Dendritic cell treated with granulocyte-macrophage colony-stimulating factor and Interleukin-4, amounts not matched to agents 40 ng/mL and 50 ng/mL, for 4 days (primary cell): Measurements from ENCODE around the gene MAP2K2.

Experiments used
- H3K27ac Mint-ChIP-seq: one replicate; pipeline ENCODE4 v1.8.0; 2022; ENCODE audit warnings: mild to moderate bottlenecking, mixed read lengths
- H3K27me3 Mint-ChIP-seq: one replicate; pipeline ENCODE4 v1.8.0; 2022; ENCODE audit warnings: mild to moderate bottlenecking, mixed read lengths
- H3K36me3 Mint-ChIP-seq: one replicate; pipeline ENCODE4 v1.8.0; 2022; ENCODE audit warnings: low read depth, mixed read lengths
- H3K4me1 Mint-ChIP-seq: one replicate; pipeline ENCODE4 v1.8.0; 2022; ENCODE audit warnings: low read depth, mixed read lengths
- H3K4me3 Mint-ChIP-seq: one replicate; pipeline ENCODE4 v1.8.0; 2022; ENCODE audit warnings: mild to moderate bottlenecking, moderate library complexity, mixed read lengths
- H3K9me3 Mint-ChIP-seq: one replicate; pipeline ENCODE4 v1.8.0; 2022; ENCODE audit warnings: mixed read lengths
- intact Hi-C: fragments of 100-400 bp; cut with micrococcal nuclease; formaldehyde crosslinking; loops from one replicate; pipeline ENCODE4 v1.15.0; 2022

Gene MAP2K2

DNA sequence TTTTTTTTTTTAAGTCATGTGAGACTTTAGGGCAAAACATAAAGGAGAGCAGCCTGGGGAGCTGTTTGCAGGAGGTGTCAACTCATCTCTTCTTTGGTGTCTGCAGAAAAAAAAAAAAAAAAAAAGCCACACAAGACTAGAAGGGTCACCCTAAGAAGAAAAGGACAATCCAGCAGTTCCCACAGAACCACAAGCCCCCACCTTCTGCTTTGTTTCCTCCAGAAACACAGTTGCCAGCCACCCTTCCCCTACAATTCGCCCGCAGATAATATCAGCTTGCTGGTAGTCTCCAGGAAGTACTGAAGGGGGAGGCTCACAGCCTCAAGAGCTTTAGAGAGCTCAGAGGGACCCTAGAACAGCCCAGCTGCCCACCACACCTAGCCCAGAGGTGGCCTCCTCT lies 34.9 kb downstream of the MAP2K2 start:
- H3K27me3 Mint-ChIP-seq: no peaks in the 10 kb centered on the region
- H3K4me3 Mint-ChIP-seq: peak overlapping the region; percentile 93
- peaks cover 60% of the 10 kb centered on the region for H3K36me3 Mint-ChIP-seq
- no peaks in the 10 kb centered on the region for H3K9me3 Mint-ChIP-seq
- H3K27ac Mint-ChIP-seq: peak overlapping the region; percentile 96
- intact Hi-C loops: no loop called here
- peaks cover 52% of the 10 kb centered on the region for H3K4me1 Mint-ChIP-seq

DNA sequence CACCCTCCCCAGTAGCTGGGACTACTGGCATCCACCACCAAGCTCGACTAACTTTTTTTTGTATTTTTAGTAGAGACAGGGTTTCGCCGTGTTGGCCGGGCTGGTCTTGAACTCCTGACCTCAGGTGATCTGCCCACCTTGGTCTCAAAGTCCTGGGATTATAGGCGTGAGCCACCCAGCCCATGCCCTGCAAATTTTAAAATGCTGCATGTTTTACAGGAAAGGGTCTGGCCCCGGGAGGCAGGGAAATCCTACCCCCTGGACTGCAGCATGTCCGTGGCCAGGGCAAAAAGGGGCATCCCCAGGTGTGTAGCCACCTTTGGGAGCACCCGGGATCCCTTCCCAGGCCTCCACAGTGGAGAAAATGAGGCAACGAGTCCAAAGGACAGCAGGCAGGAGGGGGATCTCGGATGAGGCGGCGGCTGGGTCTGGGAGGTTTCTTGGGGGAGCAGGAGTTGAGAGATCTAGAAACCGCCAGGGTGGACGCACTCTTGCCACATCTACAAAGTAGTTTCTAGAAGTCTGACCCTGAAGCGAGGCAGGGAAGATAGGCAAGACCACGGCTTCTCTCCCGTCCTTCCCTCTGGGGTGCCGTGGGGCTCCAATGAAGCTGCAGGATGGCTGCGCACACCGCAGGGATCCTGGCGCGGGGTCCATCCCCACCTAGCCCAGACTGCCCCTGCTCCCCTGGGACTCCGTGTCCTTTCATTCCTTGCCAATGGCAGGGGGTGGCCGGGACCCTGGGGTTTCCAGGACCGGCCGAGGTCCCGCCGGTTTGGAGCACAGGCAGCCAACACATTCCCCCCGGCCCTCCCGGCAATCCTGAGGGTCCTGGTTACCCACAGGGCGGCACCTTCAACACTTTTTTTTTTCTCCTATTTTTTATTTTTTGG lies 35.9 kb downstream of the MAP2K2 start:
- intact Hi-C loops: no loop called here
- peak overlapping the region; percentile 93 for H3K4me3 Mint-ChIP-seq

DNA sequence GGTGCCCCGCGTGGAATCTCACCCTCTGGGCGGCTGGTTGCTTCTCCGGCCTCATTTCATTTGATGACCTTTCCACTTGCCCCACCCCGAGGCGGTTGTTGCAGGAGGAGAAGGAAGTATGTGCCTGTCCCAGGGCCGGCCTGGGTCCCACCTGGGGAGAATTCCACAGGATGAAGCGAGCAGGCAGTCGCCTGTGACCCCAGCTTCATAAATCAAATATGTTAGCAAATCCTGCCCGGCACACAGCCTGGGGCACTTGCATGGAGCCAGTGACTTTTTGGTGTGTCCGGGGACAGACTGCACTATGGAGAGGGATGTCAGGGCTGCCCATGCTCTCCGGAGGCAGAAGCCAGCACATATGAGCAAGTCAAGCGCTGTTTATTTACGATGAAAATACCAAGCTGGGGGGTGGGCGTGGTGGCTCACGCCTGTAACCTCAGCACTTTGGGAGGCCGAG lies 37.5 kb downstream of the MAP2K2 start:
- intact Hi-C loops: no loop called here
- H3K27me3 Mint-ChIP-seq: no peaks in the 10 kb centered on the region
- no peak overlapping the region for H3K4me3 Mint-ChIP-seq
- no peaks in the 10 kb centered on the region for H3K9me3 Mint-ChIP-seq
- H3K27ac Mint-ChIP-seq: no peak overlapping the region
- H3K36me3 Mint-ChIP-seq: peaks cover 37% of the 10 kb centered on the region
- H3K4me1 Mint-ChIP-seq: peaks cover 70% of the 10 kb centered on the region

More for the DNA sequence above, 35.9 kb downstream of the MAP2K2 start:
- H3K36me3 Mint-ChIP-seq: peaks cover 50% of the 10 kb centered on the region
- H3K27me3 Mint-ChIP-seq: no peaks in the 10 kb centered on the region
- peak overlapping the region; percentile 96 for H3K27ac Mint-ChIP-seq
- H3K9me3 Mint-ChIP-seq: no peaks in the 10 kb centered on the region
- H3K4me1 Mint-ChIP-seq: peaks cover 61% of the 10 kb centered on the region

DNA sequence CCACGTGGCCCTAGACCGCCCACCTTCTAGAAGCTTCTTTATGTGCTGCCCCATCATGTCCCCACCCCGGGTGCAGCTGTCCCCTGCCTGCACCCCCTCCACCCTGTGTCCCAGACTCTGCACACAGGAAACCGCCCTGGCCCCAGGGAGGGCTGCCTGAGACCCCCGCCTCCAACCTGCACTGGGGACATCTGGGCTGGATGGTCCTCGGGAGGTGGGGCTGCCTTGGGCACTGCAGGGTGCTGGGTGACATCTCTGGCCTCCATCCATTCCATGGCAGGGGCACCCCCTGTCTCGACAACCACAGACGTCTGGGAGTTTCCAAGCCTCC lies 39.4 kb downstream of the MAP2K2 start:
- peak overlapping the region; percentile 70 for H3K4me3 Mint-ChIP-seq
- intact Hi-C loops: no loop called here

DNA sequence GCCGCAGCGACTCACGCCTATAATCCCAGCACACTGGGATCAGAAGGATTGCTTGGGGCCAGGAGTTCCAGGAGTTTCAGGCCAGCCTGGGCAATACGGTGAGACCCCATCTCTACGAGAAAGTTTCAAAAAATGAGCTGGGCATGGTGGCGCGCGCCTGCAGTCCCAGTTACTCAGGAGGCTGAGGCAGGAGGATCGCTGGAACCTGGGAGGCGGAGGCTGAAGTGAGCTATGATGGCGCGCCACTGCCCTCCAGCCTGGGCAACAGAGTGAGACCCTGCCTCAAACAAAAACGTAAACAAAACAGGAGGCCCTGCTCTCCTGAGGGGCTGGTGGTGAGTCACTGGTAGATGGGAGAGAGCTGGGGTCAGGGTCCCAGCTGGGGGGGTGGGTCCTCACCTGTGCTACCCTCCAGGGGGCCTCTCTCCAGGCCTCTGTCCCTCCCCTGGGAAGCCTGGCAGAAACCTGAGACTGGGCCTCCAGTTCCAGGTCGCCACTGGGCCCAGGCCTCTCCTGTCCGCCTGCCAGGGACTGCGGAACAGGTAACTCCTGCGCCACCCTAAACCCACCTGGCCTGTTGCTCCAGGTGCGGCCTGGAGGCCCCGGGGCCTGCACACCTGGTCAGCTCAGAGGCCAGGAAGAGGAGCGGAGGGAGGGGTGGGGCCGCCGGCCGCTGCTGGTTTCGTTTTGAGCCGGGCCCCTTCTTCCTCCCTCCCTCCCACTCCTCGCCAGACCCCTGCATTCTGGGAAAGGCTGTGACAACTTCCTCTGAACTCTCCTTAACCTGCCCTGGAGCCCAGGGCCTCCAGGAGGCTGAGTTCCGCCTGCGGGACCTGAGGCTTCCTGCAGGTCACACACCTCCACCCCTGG lies 40.0 kb downstream of the MAP2K2 start:
- Mint-ChIP-seq H3K36me3 (peaks cover 12% of the 10 kb centered on the region), H3K4me3 (peak overlapping the region; percentile 70), H3K4me1 (peaks cover 61% of the 10 kb centered on the region), H3K27me3 (no peaks in the 10 kb centered on the region), H3K9me3 (no peaks in the 10 kb centered on the region), H3K27ac (peak overlapping the region; percentile 72)
- intact Hi-C loops: no loop called here

More for the DNA sequence above, 39.4 kb downstream of the MAP2K2 start:
- Mint-ChIP-seq H3K27ac (peak overlapping the region; percentile 72), H3K4me1 (peaks cover 63% of the 10 kb centered on the region), H3K27me3 (no peaks in the 10 kb centered on the region), H3K9me3 (no peaks in the 10 kb centered on the region), H3K36me3 (peaks cover 18% of the 10 kb centered on the region)

DNA sequence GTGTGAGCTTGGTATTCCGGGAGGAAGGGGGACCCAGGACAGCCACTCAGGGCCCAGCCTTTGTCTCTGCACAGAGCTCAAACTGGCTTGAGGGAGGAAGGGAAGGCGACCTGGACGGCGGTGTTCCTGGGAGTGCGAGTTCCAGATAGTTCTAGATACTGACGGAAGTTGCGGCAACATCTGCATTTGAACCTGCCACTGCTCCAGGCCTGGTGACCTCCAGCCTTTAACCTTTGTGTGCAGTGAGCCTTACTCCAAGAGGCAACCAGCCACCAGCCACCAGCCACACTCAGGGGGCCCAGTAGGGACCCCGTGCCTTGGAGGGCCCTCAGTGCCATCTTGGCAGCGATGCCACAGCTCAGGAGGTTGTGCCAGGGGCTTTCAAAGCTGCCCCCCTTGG lies 41.8 kb downstream of the MAP2K2 start:
- peaks cover 66% of the 10 kb centered on the region for H3K4me1 Mint-ChIP-seq
- peak overlapping the region; percentile 72 for H3K27ac Mint-ChIP-seq
- H3K27me3 Mint-ChIP-seq: no peaks in the 10 kb centered on the region
- no peaks in the 10 kb centered on the region for H3K36me3 Mint-ChIP-seq
- no peak overlapping the region for H3K4me3 Mint-ChIP-seq
- intact Hi-C loops: no loop called here
- H3K9me3 Mint-ChIP-seq: no peaks in the 10 kb centered on the region

DNA sequence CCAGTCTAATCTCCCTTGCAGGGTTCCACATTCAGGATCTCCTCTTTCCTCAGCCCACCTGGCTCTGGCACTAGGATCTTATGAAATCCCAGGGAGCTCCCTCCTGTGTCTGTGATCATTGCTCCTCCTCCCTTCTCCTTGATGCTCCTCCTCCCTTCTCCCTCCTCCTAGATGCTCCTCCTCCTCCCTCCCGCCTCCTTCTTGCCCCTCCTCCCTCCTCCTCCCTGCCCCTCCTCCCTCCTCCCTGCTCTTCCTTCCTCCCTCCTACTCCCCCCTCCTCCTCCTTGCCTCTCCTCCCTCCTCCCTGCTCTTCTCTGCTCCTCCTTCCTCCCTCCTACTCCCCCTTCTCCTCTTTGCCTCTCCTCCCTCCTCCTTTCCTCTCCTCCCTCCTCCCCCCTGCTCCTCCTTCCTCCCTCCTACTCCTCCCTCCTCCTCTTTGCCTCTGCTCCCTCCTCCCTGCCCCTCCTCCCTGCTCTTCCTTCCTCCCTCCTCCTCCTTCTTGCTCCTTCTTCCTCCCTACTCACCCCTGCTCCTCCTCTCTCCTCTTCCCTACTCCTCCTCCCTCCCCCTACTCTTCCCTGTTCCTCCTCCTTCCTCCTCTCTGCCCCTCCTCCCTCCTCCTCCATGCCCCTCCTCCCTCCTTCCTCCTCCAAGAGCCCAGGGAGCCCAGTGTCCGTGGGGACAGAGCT lies 42.3 kb downstream of the MAP2K2 start:
- Mint-ChIP-seq H3K36me3 (no peaks in the 10 kb centered on the region), H3K4me3 (no peak overlapping the region), H3K27me3 (no peaks in the 10 kb centered on the region), H3K4me1 (peaks cover 70% of the 10 kb centered on the region), H3K27ac (peak overlapping the region; percentile 72), H3K9me3 (no peaks in the 10 kb centered on the region)
- intact Hi-C loops: no loop called here

DNA sequence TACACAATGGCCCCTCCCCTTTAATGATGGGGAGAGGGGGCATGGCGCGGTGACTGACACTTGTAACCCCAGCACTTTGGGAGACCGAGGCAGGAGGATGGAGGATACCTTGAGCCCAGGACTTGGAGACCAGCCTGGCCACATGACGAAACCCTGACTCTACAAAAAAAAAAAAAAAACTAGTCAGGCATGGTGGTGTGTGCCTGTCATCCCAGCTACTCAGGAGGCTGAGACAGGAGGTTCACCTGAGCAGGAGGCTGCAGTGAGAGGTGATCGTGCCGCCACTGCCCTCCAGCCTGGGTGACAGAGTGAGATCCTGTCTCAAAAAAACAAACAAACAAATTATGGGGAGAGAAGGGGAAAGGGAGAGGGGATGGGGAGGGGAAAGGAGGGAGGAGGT lies 43.4 kb downstream of the MAP2K2 start:
- Mint-ChIP-seq H3K4me3 (no peak overlapping the region), H3K27ac (peak overlapping the region; percentile 72), H3K4me1 (peaks cover 70% of the 10 kb centered on the region), H3K27me3 (no peaks in the 10 kb centered on the region), H3K36me3 (no peaks in the 10 kb centered on the region), H3K9me3 (no peaks in the 10 kb centered on the region)
- intact Hi-C loops: no loop called here

DNA sequence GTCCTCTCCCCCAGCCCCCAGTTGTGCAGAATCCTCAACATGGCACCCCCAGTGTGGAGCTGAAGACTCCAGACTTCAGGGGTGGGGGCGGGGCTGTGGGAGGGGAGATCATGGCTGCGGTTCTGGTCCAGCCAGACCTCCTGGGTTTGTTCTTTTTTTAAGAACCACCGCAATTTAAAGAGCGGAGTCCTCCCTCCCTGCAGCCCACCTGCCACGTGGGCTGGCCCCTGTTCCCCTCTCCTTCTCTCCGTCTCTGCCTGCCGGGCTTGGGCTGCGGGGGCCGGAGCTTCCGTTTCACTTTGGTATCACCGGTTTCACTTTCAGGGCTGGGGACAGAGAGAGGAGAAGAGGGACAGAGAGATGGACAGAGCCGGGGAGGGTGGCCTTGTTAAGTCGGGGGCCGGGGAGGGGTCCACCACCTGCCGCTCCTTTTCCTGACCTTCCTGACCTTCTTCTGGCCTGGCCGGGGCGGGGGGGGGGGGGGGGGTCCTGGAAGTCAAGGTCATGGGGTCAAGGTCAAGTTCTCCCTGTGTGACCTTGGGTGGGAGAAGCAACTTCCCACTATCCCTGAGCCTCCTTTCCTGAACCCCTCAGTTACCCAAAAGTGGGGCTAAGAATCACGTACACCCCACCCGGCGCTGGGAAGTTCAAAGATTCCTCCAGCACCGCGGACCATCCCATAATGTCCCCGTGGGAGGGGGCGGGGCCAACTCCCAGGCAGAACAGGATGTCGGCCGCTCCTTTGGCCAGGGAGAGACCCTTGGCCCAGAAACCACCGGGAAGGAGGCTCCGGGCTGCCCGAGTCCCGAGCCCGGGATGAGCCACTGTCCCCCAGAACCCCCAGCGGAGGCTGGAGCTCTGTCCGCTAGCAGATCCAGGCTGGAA lies 45.9 kb downstream of the MAP2K2 start:
- no peaks in the 10 kb centered on the region for H3K27me3 Mint-ChIP-seq
- intact Hi-C loops: no loop called here

DNA sequence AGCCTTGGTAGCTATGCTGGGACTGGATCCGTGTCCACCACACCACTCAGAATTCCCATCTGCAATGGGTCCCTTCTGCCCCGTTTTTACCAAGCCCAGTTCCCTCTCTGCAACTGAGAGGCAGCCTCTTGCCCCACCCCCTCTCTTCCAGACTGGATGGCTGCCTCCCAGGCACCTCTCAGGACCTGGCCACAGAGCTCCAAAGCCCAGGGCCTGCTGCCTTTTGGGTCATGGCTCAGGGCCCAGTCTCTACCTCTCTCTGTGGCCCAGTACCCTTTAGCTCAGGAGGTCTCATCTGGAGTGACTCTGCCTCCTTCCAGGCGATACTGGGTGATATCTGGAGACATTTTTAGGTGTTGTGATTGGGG lies 46.9 kb downstream of the MAP2K2 start:
- intact Hi-C loops: no loop called here
- Mint-ChIP-seq H3K36me3 (no peaks in the 10 kb centered on the region), H3K27me3 (no peaks in the 10 kb centered on the region), H3K4me3 (peak overlapping the region; percentile 59), H3K27ac (peak overlapping the region; percentile 98), H3K9me3 (no peaks in the 10 kb centered on the region), H3K4me1 (peaks cover 65% of the 10 kb centered on the region)

More for the DNA sequence above, 45.9 kb downstream of the MAP2K2 start:
- no peaks in the 10 kb centered on the region for H3K9me3 Mint-ChIP-seq
- peaks cover 69% of the 10 kb centered on the region for H3K4me1 Mint-ChIP-seq
- peak overlapping the region; percentile 80 for H3K4me3 Mint-ChIP-seq
- no peaks in the 10 kb centered on the region for H3K36me3 Mint-ChIP-seq
- H3K27ac Mint-ChIP-seq: peak overlapping the region; percentile 98

DNA sequence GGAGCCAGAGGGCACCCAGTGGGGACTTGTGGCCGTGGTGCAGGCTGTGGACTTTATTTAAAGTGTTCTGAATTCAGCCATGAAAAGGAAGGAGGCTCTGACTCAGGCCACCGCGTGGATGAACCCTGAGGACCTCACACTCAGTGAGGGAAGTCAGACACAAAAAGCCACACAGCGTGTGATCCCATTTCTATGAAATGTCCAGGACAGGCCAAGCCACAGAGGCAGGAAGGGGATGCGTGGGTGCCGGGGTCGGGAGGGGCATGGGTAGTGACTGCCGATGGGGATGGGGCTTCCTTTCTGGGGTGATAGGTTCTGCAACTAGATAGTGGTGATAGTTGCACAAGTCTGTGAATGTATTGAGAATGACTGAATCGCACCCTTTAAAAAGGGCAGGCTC lies 48.5 kb downstream of the MAP2K2 start:
- intact Hi-C loops: no loop called here
- H3K27ac Mint-ChIP-seq: peak overlapping the region; percentile 83

DNA sequence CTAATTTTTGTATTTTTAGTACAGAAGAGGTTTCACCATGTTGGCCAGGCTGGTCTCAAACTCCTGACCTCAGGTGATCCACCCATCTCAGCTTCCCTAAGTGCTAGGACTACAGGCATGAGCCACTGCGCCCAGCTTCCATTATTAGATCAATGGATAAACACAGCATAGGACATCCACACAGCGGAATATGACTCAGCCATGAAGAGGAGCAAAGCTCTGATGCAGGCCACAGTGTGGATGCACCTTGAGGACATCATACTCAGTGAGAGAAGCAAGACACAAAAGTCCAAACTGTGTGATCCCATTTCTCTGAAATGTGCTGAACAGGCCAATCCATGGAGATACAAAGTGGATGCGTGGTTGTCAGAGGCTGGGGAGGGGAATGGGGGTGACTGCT lies 52.3 kb downstream of the MAP2K2 start:
- Mint-ChIP-seq H3K27me3 (no peaks in the 10 kb centered on the region), H3K36me3 (no peaks in the 10 kb centered on the region), H3K4me3 (no peak overlapping the region), H3K4me1 (peaks cover 54% of the 10 kb centered on the region), H3K27ac (peak overlapping the region; percentile 41), H3K9me3 (no peaks in the 10 kb centered on the region)
- intact Hi-C loops: no loop called here

More for the DNA sequence above, 48.5 kb downstream of the MAP2K2 start:
- Mint-ChIP-seq H3K4me3 (peak overlapping the region; percentile 13), H3K27me3 (no peaks in the 10 kb centered on the region), H3K4me1 (peaks cover 62% of the 10 kb centered on the region), H3K9me3 (no peaks in the 10 kb centered on the region), H3K36me3 (no peaks in the 10 kb centered on the region)
